GM18861 (cell line): ENCODE results near the gene SSH2.

ENCODE experiments used
- ATAC-seq: cut with Tn5 transposase; IDR thresholded peaks from one replicate; pipeline ENCODE4 v1.9.1; 2021; ENCODE audit not compliant: unreplicated experiment

SSH2 gene

GRCh38 chr17:29838961-29839360, 91.1 kb downstream of the SSH2 start:
- no peak for ATAC-seq

- no peak for ATAC-seq
Measured at GRCh38 chr17:29837531-29837930, 92.5 kb downstream of the SSH2 start.

GRCh38 chr17:29836643-29837042, 93.4 kb downstream of the SSH2 start:
- ATAC-seq, result no peak

- no peak for ATAC-seq
Measured at GRCh38 chr17:29835435-29836351, 94.3 kb downstream of the SSH2 start.

GRCh38 chr17:29833801-29834200, 96.2 kb downstream of the SSH2 start:
- ATAC-seq, result no peak

- no peak for ATAC-seq
Measured at GRCh38 chr17:29828676-29829284, 101.2 kb downstream of the SSH2 start.

GRCh38 chr17:29827179-29827578, 102.8 kb downstream of the SSH2 start:
- no peak for ATAC-seq

- ATAC-seq, result no peak
Measured at GRCh38 chr17:29826114-29826692, 103.8 kb downstream of the SSH2 start.

GRCh38 chr17:29825604-29826003, 104.4 kb downstream of the SSH2 start:
- ATAC-seq, result no peak

GRCh38 chr17:29821897-29822296, 108.1 kb downstream of the SSH2 start:
- no peak for ATAC-seq

GRCh38 chr17:29820425-29820824, 109.6 kb downstream of the SSH2 start:
- no peak for ATAC-seq

- no peak for ATAC-seq
Measured at GRCh38 chr17:29807520-29808361, 122.3 kb downstream of the SSH2 start.

- no peak for ATAC-seq
Measured at GRCh38 chr17:29802246-29802645, 127.8 kb downstream of the SSH2 start.

GRCh38 chr17:29800457-29800856, 129.6 kb downstream of the SSH2 start:
- no peak for ATAC-seq

GRCh38 chr17:29796652-29797051, 133.4 kb downstream of the SSH2 start:
- ATAC-seq, result no peak

- ATAC-seq, result no peak
Measured at GRCh38 chr17:29793501-29793900, 136.5 kb downstream of the SSH2 start.

- no peak for ATAC-seq
Measured at GRCh38 chr17:29791336-29792080, 138.5 kb downstream of the SSH2 start.

- ATAC-seq, result no peak
Measured at GRCh38 chr17:29789196-29790170, 140.5 kb downstream of the SSH2 start.

GRCh38 chr17:29787995-29788394, 142.0 kb downstream of the SSH2 start:
- no peak for ATAC-seq
